HepG2 (cell line): ENCODE data around the gene TMEM164. TPM values are rescaled to one million over a fixed set of nuclear protein-coding genes. Genes with fewer than 3 reads are reported as not detected.

Source experiments
- ATAC-seq: fragments of 200-7000 bp; cut with Tn5 transposase; 3 replicates; pipeline ENCODE4 v1.9.1; 2020; ENCODE audit warnings: mild to moderate bottlenecking, moderate library complexity
- BruUV-seq: library from RNA; stranded (reverse); fragments of 400-500 nt; replicated peaks from 2 replicates; lab custom pipeline; 2021; lab: Mats Ljungman, UMichigan
- CTCF ChIA-PET: fragments of 300-600 bp; formaldehyde crosslinking; extraction: SDS; loops from one replicate; lab custom pipeline; 2021; ENCODE audit warnings: low total read pairs, inconsistent platforms, low intra/inter-chr PET ratio; lab: Yijun Ruan, JAX
- POLR2A ChIA-PET: fragments of 350-600 bp; sonication (Branson Sonifier 250); formaldehyde crosslinking; loops from one replicate; lab custom pipeline; 2020; ENCODE audit warnings: antibody characterized with exemption, inconsistent platforms; lab: Yijun Ruan, JAX
- DNase-seq: peaks from one replicate; pipeline ENCODE4 v3.0.0-alpha.2; 2015; ENCODE audit warnings: low spot score
- FAIRE-seq: peaks from 3 replicates; lab custom pipeline; 2011; peaks lifted over from hg19 to GRCh38; lab: Jason Lieb, UNC
- H2AFZ ChIP-seq: one replicate; pipeline ENCODE4 v1.6.1; 2011; ENCODE audit warnings: low read length, inconsistent platforms
- H3K27ac ChIP-seq: fragments of 300-600 bp; 3 replicates; pipeline ENCODE4 v1.8.0; 2011; ENCODE audit warnings: mixed run types, mild to moderate bottlenecking, mixed read lengths, low read length, inconsistent platforms; ENCODE audit not compliant: insufficient read depth; ENCODE audit errors: extremely low read length
- H3K27me3 ChIP-seq, 2 experiments: fragments of 200-600 bp in 1 of 2; 2 replicates in 1 of 2; 3 replicates in 1 of 2; pipeline versions ENCODE4 v1.6.0 to v1.8.0; 2011; ENCODE audit warnings: low read length in 2 of 2, mild to moderate bottlenecking in 2 of 2, moderate library complexity in 2 of 2, inconsistent platforms in 1 of 2; ENCODE audit not compliant: insufficient read depth in 2 of 2, control insufficient read depth in 1 of 2
- H3K36me3 ChIP-seq, 2 experiments: fragments of 200-600 bp in 1 of 2; replicated peaks in 1 of 2; 2 replicates in 1 of 2; 3 replicates in 1 of 2; pipeline versions ENCODE4 v1.5.1 to v1.8.0; 2011; ENCODE audit warnings: low read length in 2 of 2, inconsistent platforms in 1 of 2; ENCODE audit not compliant: insufficient read depth in 2 of 2, control insufficient read depth in 1 of 2
- H3K4me1 ChIP-seq: 2 replicates; pipeline ENCODE4 v1.5.1; 2012; ENCODE audit warnings: low read length, inconsistent platforms; ENCODE audit not compliant: insufficient read depth
- H3K4me2 ChIP-seq: 2 replicates; pipeline ENCODE4 v1.6.0; 2011; ENCODE audit warnings: low read depth, low read length, inconsistent platforms
- H3K4me3 ChIP-seq, 3 experiments: fragments of 200-600 bp in 1 of 3; sonication (generic), shearing (Covaris generic) in 1 of 3; replicated peaks in 1 of 3; 2 replicates each; pipeline ENCODE4 v1.5.1; 2011 to 2016; ENCODE audit warnings: low read length in 3 of 3, inconsistent platforms in 2 of 3, low read depth in 2 of 3, mild to moderate bottlenecking in 2 of 3, control low read depth in 1 of 3, mixed read lengths in 1 of 3; ENCODE audit not compliant: insufficient read depth in 1 of 3
- H3K79me2 ChIP-seq: one replicate; pipeline ENCODE4 v1.6.1; 2011; ENCODE audit warnings: low read length, inconsistent platforms; ENCODE audit not compliant: insufficient read depth
- H3K9ac ChIP-seq: 2 replicates; pipeline ENCODE4 v1.6.0; 2011; ENCODE audit warnings: mild to moderate bottlenecking, low read depth, low read length, inconsistent platforms; ENCODE audit not compliant: insufficient read depth
- H3K9me3 ChIP-seq: 2 replicates; pipeline ENCODE4 v1.5.1; 2012; ENCODE audit warnings: mild to moderate bottlenecking, low read length
- H4K20me1 ChIP-seq: 2 replicates; pipeline ENCODE4 v1.6.0; 2011; ENCODE audit warnings: inconsistent platforms, mild to moderate bottlenecking, low read length, moderate library complexity; ENCODE audit not compliant: insufficient read depth
- CCAR2 ChIP-seq: fragments of 200-400 bp; formaldehyde crosslinking; optimal IDR thresholded peaks from 2 replicates; pipeline ENCODE3; 2018; ENCODE audit warnings: low read depth, mild to moderate bottlenecking, low read length, moderate library complexity
- CHD2 ChIP-seq: IDR thresholded peaks from 2 replicates; pipeline ENCODE4 v1.6.1; 2011; ENCODE audit warnings: low read depth, low read length, improper control_type of control experiment
- ELK4 ChIP-seq: sonication (generic); formaldehyde crosslinking; IDR thresholded peaks from 2 replicates; pipeline ENCODE4 v1.9.0; 2021; ENCODE audit warnings: missing genetic modification reagents, borderline replicate concordance
- ESRRA ChIP-seq: sonication (generic); formaldehyde crosslinking; IDR thresholded peaks from 2 replicates; pipeline ENCODE4 v1.5.1; 2020; ENCODE audit warnings: mild to moderate bottlenecking, low read depth, missing genetic modification reagents
- KLF13 ChIP-seq: sonication (generic); formaldehyde crosslinking; IDR thresholded peaks from 2 replicates; pipeline ENCODE4 v1.4.0; 2020; ENCODE audit warnings: mild to moderate bottlenecking, missing genetic modification reagents
- LBX2 ChIP-seq: sonication (generic); formaldehyde crosslinking; IDR thresholded peaks from 2 replicates; pipeline ENCODE4 v1.5.0; 2020; ENCODE audit warnings: missing genetic modification reagents, mild to moderate bottlenecking, borderline replicate concordance
- MED13 ChIP-seq: sonication (generic); formaldehyde crosslinking; IDR thresholded peaks from 2 replicates; pipeline ENCODE4 v1.5.0; 2020; ENCODE audit warnings: missing genetic modification reagents
- PAF1 ChIP-seq: IDR thresholded peaks from 2 replicates; pipeline ENCODE4 v1.6.1; 2016; ENCODE audit warnings: missing genetic modification reagents, missing compliant biosample characterization
- RERE ChIP-seq: IDR thresholded peaks from 2 replicates; pipeline ENCODE4 v1.6.1; 2016; ENCODE audit warnings: low read depth, missing genetic modification reagents, missing compliant biosample characterization
- TCF7 ChIP-seq: sonication (generic); IDR thresholded peaks from 2 replicates; pipeline ENCODE4 v1.6.1; 2016; ENCODE audit warnings: antibody characterized with exemption, low read depth
- TERF1 ChIP-seq: sonication (generic); formaldehyde crosslinking; IDR thresholded peaks from 2 replicates; pipeline ENCODE4 v1.8.0; 2022; ENCODE audit warnings: mild to moderate bottlenecking, missing genetic modification reagents, moderate library complexity
- ZNF17 ChIP-seq: sonication (generic); formaldehyde crosslinking; IDR thresholded peaks from 2 replicates; pipeline ENCODE4 v1.5.0; 2020; ENCODE audit warnings: mild to moderate bottlenecking, missing genetic modification reagents
- ZNF296 ChIP-seq: sonication (generic); formaldehyde crosslinking; conservative IDR thresholded peaks from 2 replicates; pipeline ENCODE4 v1.5.0; 2020; ENCODE audit warnings: mild to moderate bottlenecking, missing genetic modification reagents
- ZNF570 ChIP-seq: sonication (generic); formaldehyde crosslinking; IDR thresholded peaks from 2 replicates; pipeline ENCODE4 v1.4.0; 2020; ENCODE audit warnings: mild to moderate bottlenecking, missing genetic modification reagents, borderline replicate concordance
- ZNF577 ChIP-seq: sonication (generic); formaldehyde crosslinking; IDR thresholded peaks from 2 replicates; pipeline ENCODE4 v1.4.0; 2020; ENCODE audit warnings: mild to moderate bottlenecking, low read depth, missing genetic modification reagents, borderline replicate concordance
- ZNF724P ChIP-seq: sonication (generic); formaldehyde crosslinking; IDR thresholded peaks from 2 replicates; pipeline ENCODE4 v1.8.0; 2022; ENCODE audit warnings: missing genetic modification reagents, borderline replicate concordance
- WGBS: methylation state at CpG from one replicate; pipeline ENCODE4 v1.1.6; 2017; ENCODE audit warnings: low lambda C conversion rate; 5-methylcytosine and 5-hydroxymethylcytosine counted together
- in situ Hi-C: cut with HindIII; loops from 2 replicates; pipeline ENCODE4 v1.10.0; 2017; ENCODE audit warnings: low pct_unique_long_range_greater_than_20kb; ENCODE audit not compliant: extremely low pct_ligation_motif_present
- intact Hi-C: fragments of 100-400 bp; cut with micrococcal nuclease; formaldehyde crosslinking; loops from one replicate; pipeline ENCODE4 v1.10.0; 2022; ENCODE audit not compliant: unreplicated experiment
- polyA plus RNA-seq, 8 experiments: library from polyadenylated mRNA; depleted of rRNA in 3 of 8; stranded (reverse) in 7 of 8; unstranded in 1 of 8; fragments of >200 nt; fragmentation: Illumina TruSeq in 4 of 8; extraction: Trizol in 4 of 8; gene quantifications; 2 replicates each; pipeline versions ENCODE4 v1.2.1 to v1.2.3, GENCODE V29; 2011 to 2016; ENCODE audit warnings: low read depth in 4 of 8, missing spikeins in 1 of 8, mixed read lengths in 1 of 8; ENCODE audit not compliant: insufficient read depth in 1 of 8
- total RNA-seq, 5 experiments: library from RNA; depleted of rRNA; stranded (reverse); fragments of >200 nt; fragmentation: Illumina TruSeq; extraction: Trizol; gene quantifications; 2 replicates each; pipeline ENCODE4 v1.2.3, GENCODE V29; 2016; ENCODE audit warnings: low read depth in 1 of 5

Gene TMEM164
- total and polyA plus RNA-seq, 2 of the 13 experiments (the other 11 are each of a cell fraction or from before 2014, with no cell fraction given) = 5.8 to 13.2 TPM

- no peaks in the 10 kb centered on the region for H3K4me1 ChIP-seq
- H3K36me3 ChIP-seq = no peaks in the 10 kb centered on the region
- H3K27ac ChIP-seq = no peak overlapping the region
- H3K4me3 ChIP-seq = no peak overlapping the region
- BruUV-seq = no TSS peak
- DNase-seq (no peak), FAIRE-seq (no peak), ATAC-seq (no peak)
- no peaks in the 10 kb centered on the region for H4K20me1 ChIP-seq
- ChIA-PET POLR2A (no interaction called here), CTCF (no interaction called here)
- no peaks in the 10 kb centered on the region for H3K79me2 ChIP-seq
- no peaks in the 10 kb centered on the region for H3K9me3 ChIP-seq
- H3K4me2 ChIP-seq = no peak overlapping the region
- WGBS = 96% methylated on average over 4 of the region's 4 CpGs
- in situ Hi-C loops = no loop called here
- H3K9ac ChIP-seq = no peak overlapping the region
- intact Hi-C loops = no loop called here
- no peaks in the 10 kb centered on the region for H3K27me3 ChIP-seq
- H2AFZ ChIP-seq = no peak overlapping the region
- TF ChIP-seq PAF1 (CRISPR knock-in tag) (no peak), ZNF570 (CRISPR knock-in tag) (no peak), ZNF724P (CRISPR knock-in tag) (no peak), RERE (CRISPR knock-in tag) (no peak), LBX2 (CRISPR knock-in tag) (no peak), ZNF577 (CRISPR knock-in tag) (no peak), MED13 (no peak), ZNF17 (CRISPR knock-in tag) (no peak), KLF13 (CRISPR knock-in tag) (no peak), TERF1 (CRISPR knock-in tag) (no peak), ELK4 (no peak), ZNF296 (CRISPR knock-in tag) (no peak), ESRRA (CRISPR knock-in tag) (no peak), TCF7 (no peak), CHD2 (no peak), CCAR2 (no peak)
Observed at GRCh38 chrX:110136136-110136535, 133.2 kb downstream of the TMEM164 start.
